HL-60/S4 treated with retinoic acid at 250 ng/mL for 4 days and 3 days (cell line): ENCODE results near the gene APBA1.

Source experiments
- in situ Hi-C: fragments of 300-500 bp; cut with MboI; formaldehyde crosslinking; loops from 2 replicates; pipeline ENCODE4 v1.7.0; 2022; ENCODE audit warnings: low sequenced_read_pairs

APBA1 gene

GRCh38 chr9:69671879-69672595, at the start of gene APBA1:
Gene APBA1, minus strand, starts transcription at chr9:69672371.
- in situ Hi-C loops: no loop called here

GRCh38 chr9:69719983-69720382, 47.8 kb upstream of the APBA1 start:
- in situ Hi-C loops: no loop called here

GRCh38 chr9:69719367-69719766, 47.2 kb upstream of the APBA1 start:
- in situ Hi-C loops: no loop called here

- in situ Hi-C loops: no loop called here
Observed at GRCh38 chr9:69718218-69718617, 46.0 kb upstream of the APBA1 start.

- in situ Hi-C loops: no loop called here
Observed at GRCh38 chr9:69715825-69716224, 43.7 kb upstream of the APBA1 start.

- in situ Hi-C loops: no loop called here
Observed at GRCh38 chr9:69715096-69715495, 42.9 kb upstream of the APBA1 start.

- in situ Hi-C loops: no loop called here
Observed at GRCh38 chr9:69697475-69697874, 25.3 kb upstream of the APBA1 start.

- in situ Hi-C loops: no loop called here
Observed at GRCh38 chr9:69696802-69697201, 24.6 kb upstream of the APBA1 start.

GRCh38 chr9:69689991-69690538, 17.9 kb upstream of the APBA1 start:
- in situ Hi-C loops: no loop called here

- in situ Hi-C loops: no loop called here
Observed at GRCh38 chr9:69683927-69684326, 11.8 kb upstream of the APBA1 start.

- in situ Hi-C loops: no loop called here
Observed at GRCh38 chr9:69678843-69679538, 6.8 kb upstream of the APBA1 start.

- in situ Hi-C loops: no loop called here
Observed at GRCh38 chr9:69677931-69678330, 5.8 kb upstream of the APBA1 start.

- in situ Hi-C loops: no loop called here
Observed at GRCh38 chr9:69675563-69675962, 3.4 kb upstream of the APBA1 start.

GRCh38 chr9:69674716-69675438, 2.7 kb upstream of the APBA1 start:
- in situ Hi-C loops: no loop called here

GRCh38 chr9:69674112-69674685, 2.0 kb upstream of the APBA1 start:
- in situ Hi-C loops: no loop called here

- in situ Hi-C loops: no loop called here
Observed at GRCh38 chr9:69673311-69673640, 1.1 kb upstream of the APBA1 start.

- in situ Hi-C loops: no loop called here
Observed at GRCh38 chr9:69672596-69673310, 582 bp upstream of the APBA1 start.

- in situ Hi-C loops: no loop called here
Observed at GRCh38 chr9:69671311-69671878, 776 bp downstream of the APBA1 start.

- in situ Hi-C loops: no loop called here
Observed at GRCh38 chr9:69667306-69667705, 4.9 kb downstream of the APBA1 start.

GRCh38 chr9:69660304-69660703, 11.9 kb downstream of the APBA1 start:
- in situ Hi-C loops: no loop called here
